GM19043 (cell line): ENCODE results near the gene VAPA.

Experiments used
- ATAC-seq: cut with Tn5 transposase; IDR thresholded peaks from one replicate; pipeline ENCODE4 v1.9.1; 2021; ENCODE audit warnings: low read depth; ENCODE audit not compliant: unreplicated experiment

Gene VAPA

GRCh38 chr18:9965711-9966624 lies 52.2 kb downstream of the VAPA start:
- no peak for ATAC-seq

- no peak for ATAC-seq
These were observed 54.4 kb downstream of the VAPA start for GRCh38 chr18:9968081-9968848.

- ATAC-seq, result no peak
These were observed 55.4 kb downstream of the VAPA start for GRCh38 chr18:9969247-9969646.

- ATAC-seq, result no peak
These were observed 57.6 kb downstream of the VAPA start for GRCh38 chr18:9971313-9971920.

GRCh38 chr18:9973470-9973869 lies 59.7 kb downstream of the VAPA start:
- no peak for ATAC-seq

- no peak for ATAC-seq
These were observed 60.6 kb downstream of the VAPA start for GRCh38 chr18:9974279-9974915.

- ATAC-seq, result no peak
These were observed 61.8 kb downstream of the VAPA start for GRCh38 chr18:9975658-9976057.

GRCh38 chr18:9982711-9983110 lies 68.9 kb downstream of the VAPA start:
- ATAC-seq, result no peak

GRCh38 chr18:9984080-9984479 lies 70.3 kb downstream of the VAPA start:
- ATAC-seq, result no peak

GRCh38 chr18:9985641-9986040 lies 71.8 kb downstream of the VAPA start:
- ATAC-seq, result no peak

- no peak for ATAC-seq
These were observed 72.5 kb downstream of the VAPA start for GRCh38 chr18:9986156-9986930.

GRCh38 chr18:9987345-9987744 lies 73.5 kb downstream of the VAPA start:
- no peak for ATAC-seq

- ATAC-seq, result no peak
These were observed 74.1 kb downstream of the VAPA start for GRCh38 chr18:9987931-9988330.

- ATAC-seq, result no peak
These were observed 74.8 kb downstream of the VAPA start for GRCh38 chr18:9988665-9989064.

GRCh38 chr18:9989481-9989880 lies 75.7 kb downstream of the VAPA start:
- ATAC-seq, result no peak

GRCh38 chr18:9991011-9992000 lies 77.5 kb downstream of the VAPA start:
- ATAC-seq, result no peak

- no peak for ATAC-seq
These were observed 78.6 kb downstream of the VAPA start for GRCh38 chr18:9992300-9992972.

GRCh38 chr18:9992973-9993520 lies 79.2 kb downstream of the VAPA start:
- ATAC-seq, result no peak
